Effector memory CD8-positive, alpha-beta T cell (primary cell): ENCODE results near the gene ERMARD.

Source experiments
- ATAC-seq: fragments of 150-1000 bp; cut with Tn5 transposase; replicated peaks from 2 replicates; pipeline ENCODE4 v1.10.0; 2021; ENCODE audit warnings: mild to moderate bottlenecking, moderate library complexity
- DNase-seq, 3 experiments: peaks; one replicate each; pipeline ENCODE4 v3.0.0; 2021
- H3K27ac Mint-ChIP-seq, 2 donors: one replicate each; pipeline ENCODE4 v1.8.0; 2022; ENCODE audit warnings: mild to moderate bottlenecking in 2 of 2, mixed read lengths in 2 of 2, moderate library complexity in 2 of 2
- H3K27me3 Mint-ChIP-seq, 2 donors: one replicate each; pipeline ENCODE4 v1.8.0; 2022; ENCODE audit warnings: mixed read lengths in 2 of 2
- H3K36me3 Mint-ChIP-seq: one replicate; pipeline ENCODE4 v1.8.0; 2022; ENCODE audit warnings: mild to moderate bottlenecking, moderate library complexity, mixed read lengths; ENCODE audit not compliant: insufficient read depth
- H3K4me1 Mint-ChIP-seq, 2 donors: one replicate each; pipeline ENCODE4 v1.8.0; 2022; ENCODE audit warnings: low read depth in 2 of 2, mixed read lengths in 2 of 2
- H3K4me3 Mint-ChIP-seq, 2 donors: one replicate each; pipeline ENCODE4 v1.8.0; 2022; ENCODE audit warnings: mild to moderate bottlenecking in 2 of 2, mixed read lengths in 2 of 2, moderate library complexity in 2 of 2
- H3K9me3 Mint-ChIP-seq, 2 donors: one replicate each; pipeline ENCODE4 v1.8.0; 2022; ENCODE audit warnings: mixed read lengths in 2 of 2

Gene ERMARD

DNA sequence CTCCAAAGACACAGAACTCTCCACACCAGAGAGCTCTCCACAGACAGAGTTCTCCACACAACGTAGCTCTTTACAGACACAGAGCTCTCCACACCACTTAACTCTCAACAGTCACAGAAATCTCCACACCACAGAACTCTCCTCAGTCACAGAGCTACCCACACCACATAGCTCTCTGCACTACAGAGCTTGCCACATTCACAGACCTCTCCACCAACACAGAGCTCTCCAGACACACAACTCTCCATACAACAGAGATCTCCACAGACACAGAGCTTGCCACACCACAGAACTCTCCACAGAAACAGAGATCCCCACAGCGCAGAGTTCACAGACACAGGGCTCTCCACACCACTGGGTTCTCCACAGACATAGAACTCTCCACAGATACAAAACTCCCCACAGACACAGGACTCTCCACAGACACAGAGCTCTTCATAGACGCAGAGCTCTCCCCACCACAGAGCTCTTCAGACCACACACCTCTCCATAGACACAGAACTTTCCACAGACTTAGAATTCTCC lies 52.5 kb downstream of the ERMARD start:
- H3K4me3 Mint-ChIP-seq = peak overlapping the region; percentile 43 to 45
- ATAC-seq (no peak), DNase-seq (no peak)
- H3K36me3 Mint-ChIP-seq = peaks cover 20% of the 10 kb centered on the region
- peaks cover 53% of the 10 kb centered on the region in 2 donors for H3K4me1 Mint-ChIP-seq
- peak overlapping the region; percentile 42 to 85 for H3K27ac Mint-ChIP-seq
- peaks cover 6 to 23% of the 10 kb centered on the region in 2 donors for H3K27me3 Mint-ChIP-seq
- peaks cover 19 to 21% of the 10 kb centered on the region in 2 donors for H3K9me3 Mint-ChIP-seq

DNA sequence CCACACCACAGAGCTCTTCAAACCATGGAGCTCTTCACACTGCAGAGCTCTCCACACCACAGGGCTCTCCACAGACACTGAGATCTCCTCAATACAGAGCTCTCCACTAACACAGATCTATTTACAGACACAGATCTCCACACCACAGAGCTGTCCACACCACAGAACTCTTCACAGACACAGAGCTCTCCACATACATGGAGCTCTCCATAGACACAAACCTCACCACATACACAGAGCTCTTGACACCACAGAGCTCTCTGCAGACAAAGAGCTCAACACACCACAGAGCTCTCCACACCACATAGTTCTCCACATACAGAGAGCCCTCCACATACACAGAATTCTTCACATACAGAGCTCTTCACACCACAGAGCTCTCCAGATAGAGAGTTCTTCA lies 53.0 kb downstream of the ERMARD start:
- DNase-seq (no peak), ATAC-seq (peak; percentile 5)
- Mint-ChIP-seq H3K36me3 (peaks cover 20% of the 10 kb centered on the region), H3K27me3 (peaks cover 1 to 18% of the 10 kb centered on the region in 2 donors), H3K4me1 (peaks cover 53% of the 10 kb centered on the region in 2 donors), H3K27ac (peak overlapping the region; percentile 42 to 85), H3K9me3 (peaks cover 19 to 21% of the 10 kb centered on the region in 2 donors), H3K4me3 (peak overlapping the region; percentile 43 to 45)

DNA sequence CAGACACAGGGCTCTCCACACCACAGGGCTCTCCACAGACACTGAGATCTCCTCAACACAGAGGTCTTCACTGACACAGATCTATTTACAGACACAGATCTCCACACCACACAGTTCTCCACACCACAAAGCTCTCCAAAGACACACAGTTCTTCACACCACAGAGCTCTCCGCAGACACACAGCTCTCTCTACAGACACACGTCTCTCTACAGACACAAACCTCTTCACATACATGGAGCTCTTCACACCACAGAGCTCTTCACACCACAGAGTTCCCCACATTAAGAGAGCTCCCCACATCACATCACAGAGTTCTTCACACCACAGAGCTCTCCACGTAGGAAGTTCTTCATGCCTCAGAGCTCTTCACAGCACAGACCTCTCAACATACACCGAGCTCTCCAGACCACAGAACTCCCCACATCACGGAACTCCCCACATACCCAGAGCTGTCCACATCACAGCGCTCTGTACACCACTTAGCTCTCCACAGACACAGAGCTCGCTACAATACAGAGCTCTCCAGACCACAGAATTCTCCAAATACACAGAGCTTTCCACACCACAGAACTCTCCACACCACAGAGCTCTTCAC lies 53.9 kb downstream of the ERMARD start:
- ATAC-seq (peak; percentile 36), DNase-seq (peak in 1 of 3 experiments; percentile 23)
- H3K27me3 Mint-ChIP-seq = peaks cover 0 to 19% of the 10 kb centered on the region in 2 donors
- H3K4me3 Mint-ChIP-seq = peak overlapping the region; percentile 43 to 45
- H3K9me3 Mint-ChIP-seq = peaks cover 19 to 21% of the 10 kb centered on the region in 2 donors
- H3K36me3 Mint-ChIP-seq = peaks cover 20% of the 10 kb centered on the region
- peak overlapping the region; percentile 65 to 85 for H3K27ac Mint-ChIP-seq
- H3K4me1 Mint-ChIP-seq = peaks cover 53 to 60% of the 10 kb centered on the region in 2 donors

GRCh38 chr6:169806701-169807100 lies 55.3 kb downstream of the ERMARD start:
- peaks cover 53 to 62% of the 10 kb centered on the region in 2 donors for H3K4me1 Mint-ChIP-seq
- peak; percentile 23 to 46 (median 26) for DNase-seq
- H3K27me3 Mint-ChIP-seq = peaks cover under 1 to 17% of the 10 kb centered on the region in 2 donors
- H3K36me3 Mint-ChIP-seq = peaks cover 20% of the 10 kb centered on the region
- peaks cover 19 to 21% of the 10 kb centered on the region in 2 donors for H3K9me3 Mint-ChIP-seq
- peak overlapping the region; percentile 43 to 65 for H3K4me3 Mint-ChIP-seq
- peak; percentile 60 for ATAC-seq
- H3K27ac Mint-ChIP-seq = peak overlapping the region; percentile 65 to 85

DNA sequence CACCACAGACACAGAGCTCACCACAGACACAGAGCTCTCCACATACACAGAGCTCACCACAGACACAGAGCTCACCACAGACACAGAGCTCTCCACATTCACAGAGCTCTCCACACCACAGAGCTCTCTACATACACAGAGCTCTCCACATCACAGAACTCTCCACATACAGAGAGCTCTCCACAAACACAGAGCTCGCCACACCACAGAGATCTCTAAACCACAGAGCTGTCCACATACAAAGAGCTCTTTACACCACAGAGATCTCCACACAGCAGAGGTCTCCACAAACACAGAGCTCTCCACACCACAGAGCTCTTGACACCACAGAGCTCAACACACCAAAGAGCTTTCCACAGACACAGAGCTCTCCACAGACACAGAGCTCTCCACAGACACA lies 55.8 kb downstream of the ERMARD start:
- Mint-ChIP-seq H3K27me3 (peaks cover 5 to 22% of the 10 kb centered on the region in 2 donors), H3K9me3 (peaks cover 19 to 21% of the 10 kb centered on the region in 2 donors), H3K27ac (peak overlapping the region; percentile 65 to 85), H3K36me3 (peaks cover 20% of the 10 kb centered on the region), H3K4me1 (peaks cover 53 to 65% of the 10 kb centered on the region in 2 donors), H3K4me3 (peak overlapping the region; percentile 26 to 51)
- ATAC-seq (peak; percentile 43), DNase-seq (peak; percentile 11 to 42 (median 29))

DNA sequence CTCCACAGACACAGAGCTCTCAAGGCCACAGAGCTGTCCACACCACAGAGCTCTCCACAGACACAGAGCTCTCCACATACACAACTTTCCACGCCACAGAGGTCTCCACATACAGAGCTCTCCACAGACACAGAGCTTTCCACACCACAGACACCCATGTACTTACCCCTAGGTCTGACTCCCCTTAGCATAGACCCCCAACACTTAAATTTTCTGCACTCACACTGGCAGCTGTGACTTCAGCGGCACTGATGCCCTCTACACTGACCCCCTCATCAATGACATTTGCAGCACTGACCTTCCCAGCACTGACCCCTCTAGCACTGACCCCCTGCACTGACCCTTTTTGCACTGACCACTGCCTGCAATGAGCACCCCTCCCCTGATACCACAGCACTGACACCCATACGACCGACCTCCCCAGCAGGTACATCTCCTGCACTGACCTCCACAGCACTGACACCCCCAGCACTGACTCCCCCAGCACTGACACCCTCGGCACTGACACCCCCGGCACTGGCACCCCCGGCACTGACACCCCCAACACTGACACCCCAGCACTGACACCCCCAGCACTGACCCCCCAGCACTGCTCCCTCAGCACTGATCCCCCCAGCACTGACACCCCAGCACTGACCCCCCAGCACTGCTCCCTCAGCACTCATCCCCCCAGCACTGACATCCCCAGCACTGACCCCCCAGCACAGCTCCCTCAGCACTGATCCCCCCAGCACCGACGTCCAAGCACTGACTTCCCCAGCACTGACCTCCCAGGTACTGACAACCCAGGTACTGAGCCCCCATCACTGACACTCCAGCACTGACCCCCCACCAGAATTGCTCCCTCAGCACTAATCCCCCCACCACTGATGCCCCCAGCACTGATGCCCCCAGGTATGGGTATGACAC lies 56.5 kb downstream of the ERMARD start:
- Mint-ChIP-seq H3K4me1 (peaks cover 51 to 62% of the 10 kb centered on the region in 2 donors), H3K4me3 (peak overlapping the region; percentile 26 to 51), H3K9me3 (peaks cover 19 to 21% of the 10 kb centered on the region in 2 donors), H3K27ac (peak overlapping the region; percentile 65 to 85), H3K36me3 (peaks cover 16% of the 10 kb centered on the region), H3K27me3 (peaks cover 12 to 30% of the 10 kb centered on the region in 2 donors)
- DNase-seq (no peak), ATAC-seq (peak; percentile 10)

GRCh38 chr6:169808608-169808967 lies 57.2 kb downstream of the ERMARD start:
- Mint-ChIP-seq H3K9me3 (peaks cover 19 to 21% of the 10 kb centered on the region in 2 donors), H3K27me3 (peaks cover 18 to 36% of the 10 kb centered on the region in 2 donors), H3K4me1 (peaks cover 44 to 56% of the 10 kb centered on the region in 2 donors), H3K27ac (no peak overlapping the region), H3K36me3 (peaks cover 16% of the 10 kb centered on the region), H3K4me3 (peak overlapping the region in 1 of 2 donors; percentile 8)
- DNase-seq (no peak), ATAC-seq (no peak)

DNA sequence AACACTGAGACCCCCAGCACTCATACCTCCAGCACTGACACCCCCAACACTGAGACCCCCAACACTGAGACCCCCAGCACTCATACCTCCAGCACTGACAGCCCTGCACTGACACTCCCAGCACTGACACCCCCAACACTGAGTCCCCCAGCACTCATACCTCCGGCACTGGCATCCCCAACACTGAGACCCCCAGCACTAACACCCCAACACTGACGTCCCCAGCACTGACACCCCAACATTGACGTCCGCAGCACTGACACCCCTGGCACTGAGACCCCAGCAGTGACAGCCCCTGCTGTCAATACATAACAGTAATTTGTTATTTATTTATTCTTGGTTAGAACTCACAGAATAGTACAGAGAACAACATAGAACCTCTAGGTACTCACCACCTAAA lies 58.0 kb downstream of the ERMARD start:
- ATAC-seq = no peak
- Mint-ChIP-seq H3K27me3 (peaks cover 18 to 33% of the 10 kb centered on the region in 2 donors), H3K4me3 (peak overlapping the region in 1 of 2 donors; percentile 32), H3K36me3 (peaks cover 16% of the 10 kb centered on the region), H3K9me3 (peaks cover 19 to 21% of the 10 kb centered on the region in 2 donors), H3K4me1 (peaks cover 36 to 48% of the 10 kb centered on the region in 2 donors), H3K27ac (no peak overlapping the region)
- DNase-seq = no peak

DNA sequence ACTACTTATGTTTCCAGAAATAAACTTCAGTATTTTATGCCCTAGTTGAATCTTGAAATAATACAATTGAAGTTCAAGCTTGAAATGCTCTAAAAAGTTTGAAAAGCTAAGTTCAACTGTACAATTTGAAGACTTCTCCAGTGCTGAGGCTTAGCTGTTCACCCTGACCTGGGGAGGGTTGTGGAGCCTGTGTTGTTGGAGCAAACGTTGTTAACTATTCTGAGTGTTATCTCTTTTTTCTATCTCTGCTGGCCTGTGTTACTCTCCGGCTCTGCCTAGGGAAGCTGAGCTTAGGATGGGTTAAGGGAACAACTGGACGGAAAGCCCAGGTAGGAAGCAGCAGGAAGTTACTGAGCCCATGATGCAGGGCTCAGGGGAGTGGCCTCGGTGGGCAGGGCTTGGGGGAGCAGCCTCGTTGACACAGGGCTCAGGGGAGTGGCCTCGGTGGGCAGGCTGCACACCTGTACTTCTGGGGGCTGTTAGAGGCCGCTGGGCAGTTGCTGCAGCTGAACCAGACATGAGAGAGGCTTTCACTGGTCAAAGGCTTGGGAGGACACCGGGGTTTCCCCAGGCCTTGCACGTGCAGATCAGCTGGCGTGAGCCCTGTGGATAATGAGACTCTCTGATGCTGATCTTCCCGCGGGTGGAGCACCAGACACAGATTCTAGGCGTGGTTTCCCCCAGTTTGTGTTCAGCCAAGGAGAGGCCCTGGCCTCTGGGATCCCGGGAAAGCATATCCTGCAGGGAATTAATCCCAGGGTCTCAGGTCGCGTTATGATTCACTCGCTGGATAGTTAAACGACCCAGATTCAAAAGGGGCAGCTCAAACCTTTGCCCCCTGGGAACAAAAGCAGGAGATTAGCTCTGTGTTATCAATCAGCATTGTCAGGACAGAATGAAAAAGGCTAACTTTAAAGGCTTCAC lies 58.9 kb downstream of the ERMARD start:
- Mint-ChIP-seq H3K27me3 (peaks cover 24 to 32% of the 10 kb centered on the region in 2 donors), H3K4me1 (peaks cover 27 to 39% of the 10 kb centered on the region in 2 donors), H3K36me3 (peaks cover 16% of the 10 kb centered on the region), H3K9me3 (peaks cover 15 to 17% of the 10 kb centered on the region in 2 donors), H3K4me3 (no peak overlapping the region), H3K27ac (no peak overlapping the region)
- ATAC-seq (no peak), DNase-seq (no peak)

DNA sequence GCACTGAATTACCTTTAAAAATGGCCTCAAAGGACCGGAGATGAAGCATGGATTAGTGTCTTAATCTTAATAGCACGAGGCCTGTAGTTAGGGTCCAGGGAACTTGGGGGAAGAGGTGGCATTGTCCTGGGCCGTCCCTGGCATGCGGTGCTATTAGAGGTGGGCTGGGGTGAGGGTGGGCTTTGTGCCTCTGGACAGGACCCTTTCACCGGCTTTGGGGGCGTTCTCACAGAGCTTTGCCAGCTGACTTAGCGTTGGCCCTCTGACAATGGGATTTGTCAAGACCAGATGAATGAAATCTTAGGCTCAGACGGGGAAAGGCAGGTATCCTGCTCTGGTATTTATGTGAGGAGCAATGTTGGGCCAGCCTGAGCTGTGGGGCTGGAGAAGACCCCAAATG lies 59.6 kb downstream of the ERMARD start:
- Mint-ChIP-seq H3K9me3 (peaks cover 10 to 12% of the 10 kb centered on the region in 2 donors), H3K27ac (no peak overlapping the region), H3K4me1 (peaks cover 19 to 31% of the 10 kb centered on the region in 2 donors), H3K4me3 (no peak overlapping the region), H3K36me3 (peaks cover 16% of the 10 kb centered on the region), H3K27me3 (peaks cover 31 to 40% of the 10 kb centered on the region in 2 donors)
- DNase-seq (no peak), ATAC-seq (no peak)

GRCh38 chr6:169811521-169812256 lies 60.3 kb downstream of the ERMARD start:
- Mint-ChIP-seq H3K4me3 (no peak overlapping the region), H3K27me3 (peaks cover 35 to 46% of the 10 kb centered on the region in 2 donors), H3K36me3 (peaks cover 12% of the 10 kb centered on the region), H3K9me3 (peaks cover 7 to 11% of the 10 kb centered on the region in 2 donors), H3K27ac (no peak overlapping the region), H3K4me1 (peaks cover 13 to 25% of the 10 kb centered on the region in 2 donors)
- no peak for ATAC-seq
- DNase-seq = no peak

- no peak for DNase-seq
- H3K9me3 Mint-ChIP-seq = peaks cover 4 to 7% of the 10 kb centered on the region in 2 donors
- peaks cover 8% of the 10 kb centered on the region for H3K36me3 Mint-ChIP-seq
- H3K4me1 Mint-ChIP-seq = peaks cover 8 to 21% of the 10 kb centered on the region in 2 donors
- H3K4me3 Mint-ChIP-seq = no peak overlapping the region
- peaks cover 41 to 51% of the 10 kb centered on the region in 2 donors for H3K27me3 Mint-ChIP-seq
- ATAC-seq = no peak
- no peak overlapping the region for H3K27ac Mint-ChIP-seq
Measured at GRCh38 chr6:169812257-169812644, 60.8 kb downstream of the ERMARD start.
